GM18861 (cell line): ENCODE measurements around the gene CCIN.
"Not testable (repeated sequence)": the region's sequence is repeated elsewhere in the genome, so short reads cannot be mapped to it uniquely, and the experiment has no call there.

ENCODE experiments used
- ATAC-seq: cut with Tn5 transposase; IDR thresholded peaks from one replicate; pipeline ENCODE4 v1.9.1; 2021; ENCODE audit not compliant: unreplicated experiment

Gene CCIN

GRCh38 chr9:36158122-36158521 lies 11.1 kb upstream of the CCIN start:
- ATAC-seq, result no peak

GRCh38 chr9:36158917-36159316 lies 10.3 kb upstream of the CCIN start:
- ATAC-seq, result no peak

- ATAC-seq, result not testable (repeated sequence)
These were observed 9.7 kb upstream of the CCIN start for GRCh38 chr9:36159509-36159908.

DNA sequence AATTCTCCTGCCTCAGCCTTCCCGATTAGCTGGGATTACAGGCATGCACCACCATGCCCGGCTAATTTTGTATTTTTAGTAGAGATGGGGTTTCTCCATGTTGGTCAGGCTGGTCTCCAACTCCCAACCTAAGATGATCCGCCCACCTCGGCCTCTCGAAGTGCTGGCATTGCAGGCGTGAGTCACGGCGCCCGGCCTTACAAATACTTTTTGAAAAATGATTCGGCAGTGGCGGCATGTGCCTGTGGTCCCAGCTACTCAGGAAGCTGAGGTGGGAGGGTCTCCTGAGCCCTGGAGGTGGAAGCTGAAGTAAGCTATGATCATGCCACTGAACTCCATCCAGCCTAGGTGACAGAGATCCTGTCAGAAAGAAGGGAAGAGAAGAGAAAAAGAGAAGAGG lies 9.1 kb upstream of the CCIN start:
- not testable (repeated sequence) for ATAC-seq

DNA sequence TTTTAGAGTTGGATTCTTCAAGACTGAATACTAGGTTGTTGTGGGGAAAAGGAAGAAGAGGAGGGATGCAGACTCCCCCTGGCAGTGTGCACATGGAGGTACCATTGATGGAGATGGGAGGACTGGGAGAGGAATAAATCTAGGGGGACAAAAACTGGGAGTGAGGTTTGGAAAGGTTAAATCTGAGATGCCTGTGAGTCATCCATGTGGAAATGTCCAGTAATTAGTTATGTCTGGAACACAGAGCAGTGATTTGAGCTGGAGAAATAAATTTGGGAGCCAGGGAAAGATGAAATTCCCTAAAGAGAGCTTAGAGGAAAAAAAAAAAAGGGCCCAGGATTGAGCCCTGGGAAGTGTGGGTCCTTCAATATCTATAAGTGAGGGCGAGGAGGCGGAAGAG lies 8.0 kb upstream of the CCIN start:
- no peak for ATAC-seq

DNA sequence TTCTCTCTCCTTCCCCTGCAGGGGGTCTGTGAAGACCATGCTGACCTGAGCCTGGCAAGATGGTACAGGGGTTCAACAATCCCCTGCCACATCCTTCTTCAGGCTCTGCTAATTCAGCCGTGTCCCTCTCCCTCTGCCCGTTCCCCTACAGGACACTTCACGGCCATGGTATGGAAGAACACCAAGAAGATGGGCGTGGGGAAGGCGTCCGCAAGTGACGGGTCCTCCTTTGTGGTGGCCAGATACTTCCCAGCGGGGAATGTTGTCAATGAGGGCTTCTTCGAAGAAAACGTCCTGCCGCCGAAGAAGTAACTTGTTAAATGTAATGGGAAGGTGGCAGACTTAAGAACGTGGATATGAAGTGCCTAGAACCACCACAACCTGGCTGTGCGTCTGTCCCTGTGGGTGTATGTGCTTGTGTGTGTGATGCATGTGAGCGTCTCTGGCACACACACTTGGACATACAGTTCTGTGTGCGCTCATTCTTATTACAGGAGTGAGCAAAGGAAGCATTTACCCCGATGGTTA lies 6.9 kb upstream of the CCIN start:
- no peak for ATAC-seq

- ATAC-seq, result no peak
These were observed 6.0 kb upstream of the CCIN start for GRCh38 chr9:36163049-36163785.

DNA sequence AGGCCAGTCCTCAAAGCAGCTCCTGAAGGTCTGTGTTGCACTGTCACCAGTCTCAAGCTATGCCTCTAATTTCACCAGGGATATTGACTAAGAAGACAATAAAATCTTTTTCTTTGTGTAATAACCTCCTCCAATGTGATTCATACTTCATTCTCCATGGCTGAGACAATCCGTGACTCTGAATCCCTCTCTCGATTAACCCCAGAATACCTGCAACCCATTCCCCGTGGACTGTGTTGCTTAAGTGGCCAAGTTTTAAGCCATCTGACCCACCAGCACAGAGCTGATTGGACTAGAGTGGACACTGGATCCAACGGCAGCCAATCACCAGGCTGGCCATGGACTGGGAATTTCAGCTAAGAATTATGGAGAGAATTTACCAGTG lies 5.4 kb upstream of the CCIN start:
- no peak for ATAC-seq

GRCh38 chr9:36164372-36164771 lies 4.8 kb upstream of the CCIN start:
- ATAC-seq, result no peak

DNA sequence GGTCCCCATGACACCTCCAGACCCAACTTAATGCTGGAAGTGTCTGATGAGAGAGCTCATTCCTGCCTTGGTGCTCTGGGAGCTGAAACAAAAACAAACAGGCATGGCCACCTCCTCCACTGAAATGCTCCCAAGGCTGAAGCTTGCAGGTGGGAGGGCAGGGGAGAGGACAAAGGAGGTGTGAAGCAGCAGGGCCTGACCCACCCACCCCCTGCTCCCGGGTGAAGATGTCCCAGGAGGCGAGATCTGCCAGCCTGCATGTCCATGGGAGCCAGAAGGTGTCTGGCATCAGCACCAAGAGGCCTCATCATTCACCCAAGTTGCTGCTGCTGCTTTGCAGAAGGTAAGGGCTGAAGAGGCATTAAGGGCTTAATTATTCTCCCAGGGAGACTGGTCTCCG lies 4.2 kb upstream of the CCIN start:
- no peak for ATAC-seq

DNA sequence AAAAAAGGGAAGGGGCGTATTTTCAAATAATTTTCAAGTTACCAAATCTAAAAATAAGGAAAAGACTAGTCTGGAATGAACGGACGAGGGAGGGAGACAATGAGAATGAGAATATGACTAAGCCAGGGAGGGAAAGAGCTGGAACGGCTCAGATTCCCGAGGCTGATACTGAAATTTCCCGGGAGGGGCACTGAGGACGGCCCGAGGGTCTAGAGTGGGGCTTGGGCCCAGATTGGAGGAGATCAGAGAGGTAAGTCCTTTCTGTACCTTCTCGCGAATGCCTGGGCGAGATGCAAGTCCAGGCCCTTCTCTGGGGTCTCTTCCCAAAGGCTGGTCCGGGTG lies 3.4 kb upstream of the CCIN start:
- no peak for ATAC-seq

- peak; percentile 67 for ATAC-seq
These were observed 2.8 kb upstream of the CCIN start for GRCh38 chr9:36166168-36166927.

- no peak for ATAC-seq
These were observed 520 bp downstream of the CCIN start for GRCh38 chr9:36169708-36170107.

- ATAC-seq, result no peak
These were observed 1.3 kb downstream of the CCIN start for GRCh38 chr9:36170531-36170930.

- ATAC-seq, result no peak
These were observed 4.7 kb downstream of the CCIN start for GRCh38 chr9:36173861-36174260.

DNA sequence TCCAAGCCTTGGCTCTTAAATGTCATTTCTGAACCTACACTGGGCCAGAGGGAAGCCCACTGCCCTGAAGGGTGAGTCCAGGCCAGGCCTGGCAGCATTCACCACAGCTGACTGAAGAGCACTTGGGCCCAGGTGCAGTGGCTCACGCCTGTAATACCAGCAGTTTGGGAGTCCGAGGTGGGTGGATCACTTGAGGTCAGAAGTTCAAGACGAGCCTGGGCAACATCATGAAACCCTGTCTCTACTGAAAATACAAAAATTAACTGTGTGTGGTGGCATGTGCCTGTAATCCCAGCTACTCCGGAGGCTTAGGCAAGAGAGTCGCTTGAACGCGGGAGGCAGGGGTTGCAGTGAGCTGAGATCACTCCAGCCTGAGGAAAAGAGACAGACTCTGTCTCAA lies 5.1 kb downstream of the CCIN start:
- no peak for ATAC-seq

- ATAC-seq, result no peak
These were observed 5.5 kb downstream of the CCIN start for GRCh38 chr9:36174731-36175130.

GRCh38 chr9:36175209-36175608 lies 6.0 kb downstream of the CCIN start:
- not testable (repeated sequence) for ATAC-seq

GRCh38 chr9:36176496-36176895 lies 7.3 kb downstream of the CCIN start:
- ATAC-seq, result not testable (repeated sequence)

DNA sequence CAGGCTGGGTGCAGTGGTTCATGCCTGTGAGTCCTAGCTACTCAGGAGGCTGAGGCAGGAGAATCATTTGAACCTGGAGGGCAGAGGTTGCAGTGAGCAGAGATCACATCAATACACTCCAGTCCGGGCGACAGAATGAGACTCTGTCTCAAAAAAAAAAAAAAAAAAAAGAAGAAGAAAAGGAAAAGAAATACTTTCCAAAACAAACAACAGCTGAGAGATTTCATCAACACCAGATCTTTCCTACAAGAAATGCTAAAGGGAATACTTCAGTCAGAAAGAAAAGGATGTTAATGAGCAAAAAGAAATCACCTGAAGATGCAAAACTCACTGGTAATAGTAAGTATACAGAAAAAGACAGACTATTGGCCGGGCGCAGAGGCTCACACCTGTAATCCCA lies 8.4 kb downstream of the CCIN start:
- ATAC-seq, result no peak

- ATAC-seq, result not testable (repeated sequence)
These were observed 11.1 kb downstream of the CCIN start for GRCh38 chr9:36180243-36180642.

DNA sequence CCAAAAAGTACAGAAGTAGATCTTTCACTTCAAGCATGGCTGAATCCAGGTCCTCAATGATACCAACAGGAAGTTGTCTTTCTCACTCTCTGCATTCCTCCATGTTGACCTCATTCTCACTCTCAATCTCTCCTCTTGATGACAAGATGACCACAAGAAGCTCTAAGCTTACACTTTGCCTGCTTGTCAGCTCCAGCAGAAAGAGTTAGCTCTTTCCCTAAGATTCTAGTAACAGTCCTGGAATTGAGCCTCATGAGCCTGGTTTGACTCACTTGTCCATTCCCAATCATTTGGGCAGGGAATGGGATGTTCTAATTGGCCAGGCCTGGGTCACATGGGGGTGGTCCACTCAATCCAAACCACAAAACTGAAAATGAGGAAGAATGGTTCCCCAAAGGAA lies 18.2 kb downstream of the CCIN start:
- no peak for ATAC-seq
